HepG2 (cell line): ENCODE measurements around the gene TMC8. TPM values are rescaled to one million over a fixed set of nuclear protein-coding genes. Genes with fewer than 3 reads are reported as not detected.
A peak's percentile ranks its signal among the peaks of the same experiment; 100 is the strongest.

ENCODE experiments used
- CBX5 ChIP-seq: sonication (generic); formaldehyde crosslinking; IDR thresholded peaks from 2 replicates; pipeline ENCODE4 v1.4.0; 2020; ENCODE audit warnings: missing genetic modification reagents, borderline replicate concordance
- HMG20B ChIP-seq: conservative IDR thresholded peaks from 2 replicates; pipeline ENCODE4 v1.6.1; 2016; ENCODE audit warnings: missing genetic modification reagents, missing compliant biosample characterization
- HOXA9 ChIP-seq: sonication (generic); formaldehyde crosslinking; IDR thresholded peaks from 2 replicates; pipeline ENCODE4 v1.8.1; 2022; ENCODE audit warnings: missing genetic modification reagents, mild to moderate bottlenecking, moderate library complexity, borderline replicate concordance
- JARID2 ChIP-seq: sonication (generic); formaldehyde crosslinking; IDR thresholded peaks from 2 replicates; pipeline ENCODE4 v1.8.1; 2023; ENCODE audit warnings: missing genetic modification reagents, inconsistent platforms; ENCODE audit not compliant: insufficient replicate concordance
- MEIS1 ChIP-seq: sonication (generic); formaldehyde crosslinking; IDR thresholded peaks from 2 replicates; pipeline ENCODE4 v1.9.0; 2021; ENCODE audit warnings: mild to moderate bottlenecking, missing genetic modification reagents, moderate library complexity, borderline replicate concordance
- MYNN ChIP-seq: sonication (generic); formaldehyde crosslinking; IDR thresholded peaks from 2 replicates; pipeline ENCODE4 v1.4.0; 2020; ENCODE audit warnings: mild to moderate bottlenecking, low read depth, missing genetic modification reagents
- PHF5A ChIP-seq: IDR thresholded peaks from one replicate; pipeline ENCODE4 v1.6.1; 2018; ENCODE audit warnings: low read depth, missing genetic modification reagents; ENCODE audit not compliant: unreplicated experiment
- SMYD3 ChIP-seq: sonication (generic); formaldehyde crosslinking; IDR thresholded peaks from 2 replicates; pipeline ENCODE4 v1.8.1; 2023; ENCODE audit warnings: mild to moderate bottlenecking, missing genetic modification reagents
- STAG1 ChIP-seq: sonication (generic); formaldehyde crosslinking; IDR thresholded peaks from 2 replicates; pipeline ENCODE4 v1.4.0; 2020; ENCODE audit warnings: missing genetic modification reagents
- TGIF2 ChIP-seq: IDR thresholded peaks from 2 replicates; pipeline ENCODE4 v1.6.1; 2016; ENCODE audit warnings: control low read depth, missing compliant biosample characterization
- ZNF205 ChIP-seq: IDR thresholded peaks from 2 replicates; pipeline ENCODE4 v1.6.1; 2018; ENCODE audit warnings: missing biosample characterization, missing genetic modification reagents
- ZNF30 ChIP-seq: sonication (generic); formaldehyde crosslinking; IDR thresholded peaks from 2 replicates; pipeline ENCODE4 v1.5.0; 2020; ENCODE audit warnings: mild to moderate bottlenecking, missing genetic modification reagents
- ZNF567 ChIP-seq: sonication (generic); formaldehyde crosslinking; IDR thresholded peaks from 2 replicates; pipeline ENCODE4 v1.8.1; 2023; ENCODE audit warnings: mild to moderate bottlenecking, missing genetic modification reagents, borderline replicate concordance
- polyA plus RNA-seq, 8 experiments: library from polyadenylated mRNA; depleted of rRNA in 3 of 8; stranded (reverse) in 7 of 8; unstranded in 1 of 8; fragments of >200 nt; fragmentation: Illumina TruSeq in 4 of 8; extraction: Trizol in 4 of 8; gene quantifications; 2 replicates each; pipeline versions ENCODE4 v1.2.1 to v1.2.3, GENCODE V29; 2011 to 2016; ENCODE audit warnings: low read depth in 4 of 8, missing spikeins in 1 of 8, mixed read lengths in 1 of 8; ENCODE audit not compliant: insufficient read depth in 1 of 8
- total RNA-seq, 5 experiments: library from RNA; depleted of rRNA; stranded (reverse); fragments of >200 nt; fragmentation: Illumina TruSeq; extraction: Trizol; gene quantifications; 2 replicates each; pipeline ENCODE4 v1.2.3, GENCODE V29; 2016; ENCODE audit warnings: low read depth in 1 of 5
- TF ChIP-seq, protein P1 (sequence below): sonication (generic); formaldehyde crosslinking; conservative IDR thresholded peaks from 2 replicates; pipeline ENCODE4 v1.4.0; 2020; ENCODE audit warnings: mild to moderate bottlenecking, missing genetic modification reagents, moderate library complexity
- TF ChIP-seq, protein P2 (sequence below): sonication (generic); formaldehyde crosslinking; IDR thresholded peaks from 2 replicates; pipeline ENCODE4 v1.4.0; 2020; ENCODE audit warnings: missing genetic modification reagents, low read depth, mild to moderate bottlenecking, borderline replicate concordance
- TF ChIP-seq, protein P3 (sequence below): IDR thresholded peaks from 2 replicates; pipeline ENCODE4 v1.6.1; 2012; ENCODE audit warnings: inconsistent platforms
- TF ChIP-seq, protein P4 (sequence below): sonication (generic); formaldehyde crosslinking; IDR thresholded peaks from 2 replicates; pipeline ENCODE4; 2020; ENCODE audit warnings: missing genetic modification reagents, mild to moderate bottlenecking, borderline replicate concordance
- TF ChIP-seq, protein P5 (sequence below): sonication (generic); formaldehyde crosslinking; IDR thresholded peaks from 2 replicates; pipeline ENCODE4 v1.4.0; 2020; ENCODE audit warnings: missing genetic modification reagents
- TF ChIP-seq, protein P6 (sequence below): sonication (generic); formaldehyde crosslinking; IDR thresholded peaks from 2 replicates; pipeline ENCODE4 v1.4.0; 2020; ENCODE audit warnings: missing genetic modification reagents, borderline replicate concordance

Gene TMC8
- total and polyA plus RNA-seq, 2 of the 13 experiments (the other 11 are each of a cell fraction or from before 2014, with no cell fraction given): 0.53 to 7.8 TPM

DNA sequence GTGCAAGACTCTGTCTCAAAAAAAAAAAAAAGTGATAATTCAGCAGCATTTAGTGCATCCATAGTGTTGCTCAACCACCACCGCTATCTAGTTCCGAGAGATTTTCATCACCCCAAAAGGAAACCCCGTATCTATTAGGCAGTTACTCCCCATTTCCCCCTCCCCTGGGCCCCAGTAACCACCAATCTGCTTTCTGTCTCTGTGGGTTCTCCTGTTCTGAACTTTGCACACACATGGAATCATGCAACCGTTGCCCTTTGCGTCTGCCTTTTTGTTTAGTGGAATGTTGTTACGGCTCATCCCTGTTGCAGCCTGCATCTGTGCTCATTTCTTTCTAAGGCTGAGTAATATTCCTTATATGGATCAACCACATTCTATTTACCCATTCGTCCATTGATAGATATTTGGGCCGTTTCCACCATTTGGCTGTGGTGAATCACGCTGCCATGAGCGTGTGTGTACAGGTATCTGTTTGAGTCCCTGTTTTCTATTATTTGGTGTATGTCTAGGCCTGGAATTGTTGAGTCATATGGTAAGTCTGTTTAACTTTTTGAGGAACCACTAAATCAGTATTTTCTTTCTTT, 29.1 kb downstream of the TMC8 start (continued):
- TF ChIP-seq MEIS1 (CRISPR knock-in tag) (no peak), ZNF567 (CRISPR knock-in tag) (no peak), JARID2 (CRISPR knock-in tag) (no peak), STAG1 (CRISPR knock-in tag) (no peak), HMG20B (no peak), ZNF30 (CRISPR knock-in tag) (no peak), HOXA9 (CRISPR knock-in tag) (no peak), CBX5 (CRISPR knock-in tag) (no peak), ZNF205 (CRISPR knock-in tag) (no peak), MYNN (no peak), SMYD3 (CRISPR knock-in tag) (no peak), TGIF2 (no peak), PHF5A (CRISPR knock-in tag) (no peak)
- TF ChIP-seq, protein P1, sequence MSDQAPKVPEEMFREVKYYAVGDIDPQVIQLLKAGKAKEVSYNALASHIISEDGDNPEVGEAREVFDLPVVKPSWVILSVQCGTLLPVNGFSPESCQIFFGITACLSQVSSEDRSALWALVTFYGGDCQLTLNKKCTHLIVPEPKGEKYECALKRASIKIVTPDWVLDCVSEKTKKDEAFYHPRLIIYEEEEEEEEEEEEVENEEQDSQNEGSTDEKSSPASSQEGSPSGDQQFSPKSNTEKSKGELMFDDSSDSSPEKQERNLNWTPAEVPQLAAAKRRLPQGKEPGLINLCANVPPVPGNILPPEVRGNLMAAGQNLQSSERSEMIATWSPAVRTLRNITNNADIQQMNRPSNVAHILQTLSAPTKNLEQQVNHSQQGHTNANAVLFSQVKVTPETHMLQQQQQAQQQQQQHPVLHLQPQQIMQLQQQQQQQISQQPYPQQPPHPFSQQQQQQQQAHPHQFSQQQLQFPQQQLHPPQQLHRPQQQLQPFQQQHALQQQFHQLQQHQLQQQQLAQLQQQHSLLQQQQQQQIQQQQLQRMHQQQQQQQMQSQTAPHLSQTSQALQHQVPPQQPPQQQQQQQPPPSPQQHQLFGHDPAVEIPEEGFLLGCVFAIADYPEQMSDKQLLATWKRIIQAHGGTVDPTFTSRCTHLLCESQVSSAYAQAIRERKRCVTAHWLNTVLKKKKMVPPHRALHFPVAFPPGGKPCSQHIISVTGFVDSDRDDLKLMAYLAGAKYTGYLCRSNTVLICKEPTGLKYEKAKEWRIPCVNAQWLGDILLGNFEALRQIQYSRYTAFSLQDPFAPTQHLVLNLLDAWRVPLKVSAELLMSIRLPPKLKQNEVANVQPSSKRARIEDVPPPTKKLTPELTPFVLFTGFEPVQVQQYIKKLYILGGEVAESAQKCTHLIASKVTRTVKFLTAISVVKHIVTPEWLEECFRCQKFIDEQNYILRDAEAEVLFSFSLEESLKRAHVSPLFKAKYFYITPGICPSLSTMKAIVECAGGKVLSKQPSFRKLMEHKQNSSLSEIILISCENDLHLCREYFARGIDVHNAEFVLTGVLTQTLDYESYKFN (CRISPR knock-in tag): peak; percentile 95
- TF ChIP-seq, protein P2, sequence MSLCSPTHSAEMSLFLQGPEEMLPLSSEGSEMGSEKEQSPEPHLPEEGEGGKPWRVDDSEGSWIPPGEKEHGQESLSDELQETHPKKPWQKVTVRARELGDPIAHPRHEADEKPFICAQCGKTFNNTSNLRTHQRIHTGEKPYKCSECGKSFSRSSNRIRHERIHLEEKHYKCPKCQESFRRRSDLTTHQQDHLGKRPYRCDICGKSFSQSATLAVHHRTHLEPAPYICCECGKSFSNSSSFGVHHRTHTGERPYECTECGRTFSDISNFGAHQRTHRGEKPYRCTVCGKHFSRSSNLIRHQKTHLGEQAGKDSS (CRISPR knock-in tag): peak; percentile 88; the same call in 1 of the 2 replicates
- TF ChIP-seq, protein P3, sequence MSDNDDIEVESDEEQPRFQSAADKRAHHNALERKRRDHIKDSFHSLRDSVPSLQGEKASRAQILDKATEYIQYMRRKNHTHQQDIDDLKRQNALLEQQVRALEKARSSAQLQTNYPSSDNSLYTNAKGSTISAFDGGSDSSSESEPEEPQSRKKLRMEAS: peak; percentile 34
- TF ChIP-seq, protein P4, sequence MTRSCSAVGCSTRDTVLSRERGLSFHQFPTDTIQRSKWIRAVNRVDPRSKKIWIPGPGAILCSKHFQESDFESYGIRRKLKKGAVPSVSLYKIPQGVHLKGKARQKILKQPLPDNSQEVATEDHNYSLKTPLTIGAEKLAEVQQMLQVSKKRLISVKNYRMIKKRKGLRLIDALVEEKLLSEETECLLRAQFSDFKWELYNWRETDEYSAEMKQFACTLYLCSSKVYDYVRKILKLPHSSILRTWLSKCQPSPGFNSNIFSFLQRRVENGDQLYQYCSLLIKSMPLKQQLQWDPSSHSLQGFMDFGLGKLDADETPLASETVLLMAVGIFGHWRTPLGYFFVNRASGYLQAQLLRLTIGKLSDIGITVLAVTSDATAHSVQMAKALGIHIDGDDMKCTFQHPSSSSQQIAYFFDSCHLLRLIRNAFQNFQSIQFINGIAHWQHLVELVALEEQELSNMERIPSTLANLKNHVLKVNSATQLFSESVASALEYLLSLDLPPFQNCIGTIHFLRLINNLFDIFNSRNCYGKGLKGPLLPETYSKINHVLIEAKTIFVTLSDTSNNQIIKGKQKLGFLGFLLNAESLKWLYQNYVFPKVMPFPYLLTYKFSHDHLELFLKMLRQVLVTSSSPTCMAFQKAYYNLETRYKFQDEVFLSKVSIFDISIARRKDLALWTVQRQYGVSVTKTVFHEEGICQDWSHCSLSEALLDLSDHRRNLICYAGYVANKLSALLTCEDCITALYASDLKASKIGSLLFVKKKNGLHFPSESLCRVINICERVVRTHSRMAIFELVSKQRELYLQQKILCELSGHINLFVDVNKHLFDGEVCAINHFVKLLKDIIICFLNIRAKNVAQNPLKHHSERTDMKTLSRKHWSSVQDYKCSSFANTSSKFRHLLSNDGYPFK: no peak
- TF ChIP-seq, protein P5, sequence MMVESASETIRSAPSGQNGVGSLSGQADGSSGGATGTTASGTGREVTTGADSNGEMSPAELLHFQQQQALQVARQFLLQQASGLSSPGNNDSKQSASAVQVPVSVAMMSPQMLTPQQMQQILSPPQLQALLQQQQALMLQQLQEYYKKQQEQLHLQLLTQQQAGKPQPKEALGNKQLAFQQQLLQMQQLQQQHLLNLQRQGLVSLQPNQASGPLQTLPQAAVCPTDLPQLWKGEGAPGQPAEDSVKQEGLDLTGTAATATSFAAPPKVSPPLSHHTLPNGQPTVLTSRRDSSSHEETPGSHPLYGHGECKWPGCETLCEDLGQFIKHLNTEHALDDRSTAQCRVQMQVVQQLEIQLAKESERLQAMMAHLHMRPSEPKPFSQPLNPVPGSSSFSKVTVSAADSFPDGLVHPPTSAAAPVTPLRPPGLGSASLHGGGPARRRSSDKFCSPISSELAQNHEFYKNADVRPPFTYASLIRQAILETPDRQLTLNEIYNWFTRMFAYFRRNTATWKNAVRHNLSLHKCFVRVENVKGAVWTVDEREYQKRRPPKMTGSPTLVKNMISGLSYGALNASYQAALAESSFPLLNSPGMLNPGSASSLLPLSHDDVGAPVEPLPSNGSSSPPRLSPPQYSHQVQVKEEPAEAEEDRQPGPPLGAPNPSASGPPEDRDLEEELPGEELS (CRISPR knock-in tag): peak; percentile 70
- TF ChIP-seq, protein P6, sequence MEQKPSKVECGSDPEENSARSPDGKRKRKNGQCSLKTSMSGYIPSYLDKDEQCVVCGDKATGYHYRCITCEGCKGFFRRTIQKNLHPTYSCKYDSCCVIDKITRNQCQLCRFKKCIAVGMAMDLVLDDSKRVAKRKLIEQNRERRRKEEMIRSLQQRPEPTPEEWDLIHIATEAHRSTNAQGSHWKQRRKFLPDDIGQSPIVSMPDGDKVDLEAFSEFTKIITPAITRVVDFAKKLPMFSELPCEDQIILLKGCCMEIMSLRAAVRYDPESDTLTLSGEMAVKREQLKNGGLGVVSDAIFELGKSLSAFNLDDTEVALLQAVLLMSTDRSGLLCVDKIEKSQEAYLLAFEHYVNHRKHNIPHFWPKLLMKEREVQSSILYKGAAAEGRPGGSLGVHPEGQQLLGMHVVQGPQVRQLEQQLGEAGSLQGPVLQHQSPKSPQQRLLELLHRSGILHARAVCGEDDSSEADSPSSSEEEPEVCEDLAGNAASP (CRISPR knock-in tag): no peak
